Measurements from ENCODE around the gene DHRS9.

DNA sequence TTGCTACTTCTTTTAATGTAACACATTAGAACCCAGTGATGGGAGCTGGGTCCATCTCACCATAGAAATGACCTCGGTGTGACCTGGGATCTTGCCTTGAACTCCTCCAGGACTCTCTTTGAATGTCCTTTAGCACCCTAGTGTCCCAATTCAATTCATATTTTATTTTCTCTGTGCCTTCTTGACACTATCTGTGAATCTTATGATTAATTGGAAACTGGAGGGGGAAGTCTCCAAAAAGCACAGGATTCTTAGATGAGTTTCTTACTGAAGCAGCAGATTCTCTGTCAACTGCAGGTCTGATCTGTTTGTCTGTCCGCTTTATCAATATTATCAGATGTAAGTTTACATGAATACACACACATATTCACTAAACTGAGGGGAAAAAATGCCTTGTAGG lies 470 bp downstream of the DHRS9 start:
- TF ChIP-seq, protein P1, sequence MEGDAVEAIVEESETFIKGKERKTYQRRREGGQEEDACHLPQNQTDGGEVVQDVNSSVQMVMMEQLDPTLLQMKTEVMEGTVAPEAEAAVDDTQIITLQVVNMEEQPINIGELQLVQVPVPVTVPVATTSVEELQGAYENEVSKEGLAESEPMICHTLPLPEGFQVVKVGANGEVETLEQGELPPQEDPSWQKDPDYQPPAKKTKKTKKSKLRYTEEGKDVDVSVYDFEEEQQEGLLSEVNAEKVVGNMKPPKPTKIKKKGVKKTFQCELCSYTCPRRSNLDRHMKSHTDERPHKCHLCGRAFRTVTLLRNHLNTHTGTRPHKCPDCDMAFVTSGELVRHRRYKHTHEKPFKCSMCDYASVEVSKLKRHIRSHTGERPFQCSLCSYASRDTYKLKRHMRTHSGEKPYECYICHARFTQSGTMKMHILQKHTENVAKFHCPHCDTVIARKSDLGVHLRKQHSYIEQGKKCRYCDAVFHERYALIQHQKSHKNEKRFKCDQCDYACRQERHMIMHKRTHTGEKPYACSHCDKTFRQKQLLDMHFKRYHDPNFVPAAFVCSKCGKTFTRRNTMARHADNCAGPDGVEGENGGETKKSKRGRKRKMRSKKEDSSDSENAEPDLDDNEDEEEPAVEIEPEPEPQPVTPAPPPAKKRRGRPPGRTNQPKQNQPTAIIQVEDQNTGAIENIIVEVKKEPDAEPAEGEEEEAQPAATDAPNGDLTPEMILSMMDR (IDR thresholded peaks at IDR 0.05), result no peak
- TF ChIP-seq, protein P2, sequence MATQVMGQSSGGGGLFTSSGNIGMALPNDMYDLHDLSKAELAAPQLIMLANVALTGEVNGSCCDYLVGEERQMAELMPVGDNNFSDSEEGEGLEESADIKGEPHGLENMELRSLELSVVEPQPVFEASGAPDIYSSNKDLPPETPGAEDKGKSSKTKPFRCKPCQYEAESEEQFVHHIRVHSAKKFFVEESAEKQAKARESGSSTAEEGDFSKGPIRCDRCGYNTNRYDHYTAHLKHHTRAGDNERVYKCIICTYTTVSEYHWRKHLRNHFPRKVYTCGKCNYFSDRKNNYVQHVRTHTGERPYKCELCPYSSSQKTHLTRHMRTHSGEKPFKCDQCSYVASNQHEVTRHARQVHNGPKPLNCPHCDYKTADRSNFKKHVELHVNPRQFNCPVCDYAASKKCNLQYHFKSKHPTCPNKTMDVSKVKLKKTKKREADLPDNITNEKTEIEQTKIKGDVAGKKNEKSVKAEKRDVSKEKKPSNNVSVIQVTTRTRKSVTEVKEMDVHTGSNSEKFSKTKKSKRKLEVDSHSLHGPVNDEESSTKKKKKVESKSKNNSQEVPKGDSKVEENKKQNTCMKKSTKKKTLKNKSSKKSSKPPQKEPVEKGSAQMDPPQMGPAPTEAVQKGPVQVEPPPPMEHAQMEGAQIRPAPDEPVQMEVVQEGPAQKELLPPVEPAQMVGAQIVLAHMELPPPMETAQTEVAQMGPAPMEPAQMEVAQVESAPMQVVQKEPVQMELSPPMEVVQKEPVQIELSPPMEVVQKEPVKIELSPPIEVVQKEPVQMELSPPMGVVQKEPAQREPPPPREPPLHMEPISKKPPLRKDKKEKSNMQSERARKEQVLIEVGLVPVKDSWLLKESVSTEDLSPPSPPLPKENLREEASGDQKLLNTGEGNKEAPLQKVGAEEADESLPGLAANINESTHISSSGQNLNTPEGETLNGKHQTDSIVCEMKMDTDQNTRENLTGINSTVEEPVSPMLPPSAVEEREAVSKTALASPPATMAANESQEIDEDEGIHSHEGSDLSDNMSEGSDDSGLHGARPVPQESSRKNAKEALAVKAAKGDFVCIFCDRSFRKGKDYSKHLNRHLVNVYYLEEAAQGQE (IDR thresholded peaks at IDR 0.05; ENCODE audit: insufficient read depth in 1 of 2, low read depth in 2 of 2, low read length in 1 of 2), result no peak
- no peak for TF ChIP-seq POLR2AphosphoS5 (IDR thresholded peaks at IDR 0.05; ENCODE audit: low read depth, low read length)
